HUDEP-2 (cell line): ENCODE results near the gene HOXA3.

Source experiments
- DNase-seq, 76 experiments: peaks; one replicate each; lab custom pipeline; 2025; ENCODE audit not compliant: unreplicated experiment in 76 of 76; lab: John Stamatoyannopoulos, UW

HOXA3 gene

GRCh38 chr7:27131390-27131819 lies 21.0 kb downstream of the HOXA3 start:
- DNase-seq = no peak

DNA sequence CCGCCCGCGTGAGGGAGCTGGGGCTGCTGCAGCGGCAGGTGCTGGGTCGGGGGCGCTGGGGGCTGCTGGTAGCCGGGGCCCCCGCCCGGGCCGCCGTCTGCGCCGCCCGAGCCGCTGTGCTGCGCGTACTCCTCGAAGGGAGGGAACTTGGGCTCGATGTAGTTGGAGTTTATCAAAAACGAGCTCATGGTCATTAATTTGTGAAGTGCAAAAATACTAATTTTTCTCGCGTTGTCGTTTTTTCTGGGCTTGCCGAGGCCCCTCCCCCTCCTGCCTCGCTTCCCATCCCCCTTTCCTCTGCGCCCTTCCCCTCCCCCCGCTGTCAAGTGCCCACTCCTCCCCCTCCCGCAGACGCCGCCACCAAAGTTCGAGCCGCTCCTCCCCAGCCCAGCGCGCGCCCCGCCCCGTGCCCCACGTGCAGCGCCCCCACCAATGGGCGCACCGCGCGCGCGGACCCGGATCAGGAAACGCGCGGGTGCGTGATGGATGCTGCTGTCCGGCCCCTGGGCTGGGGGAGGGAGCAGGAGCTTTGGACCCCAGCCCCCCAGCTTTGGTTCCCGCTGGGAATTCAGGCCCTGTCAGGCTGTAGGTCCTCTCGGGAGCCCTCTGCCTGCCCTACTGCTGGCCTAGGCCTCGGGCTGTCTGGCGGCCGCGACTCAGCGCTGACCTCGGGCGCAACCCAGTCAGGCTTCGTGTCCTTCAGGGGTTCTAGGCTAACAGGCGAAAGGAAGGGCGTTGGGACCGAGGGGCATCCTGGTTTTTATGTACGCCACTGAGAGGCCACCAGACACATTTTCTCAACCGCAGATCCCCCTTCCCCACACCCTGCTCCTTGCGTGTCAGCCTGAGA lies 21.6 kb downstream of the HOXA3 start, which contains the start of gene HOXA4:
HOXA4 (minus strand) TSS at position 218 of the 850 bp plus-strand sequence; CDS start at position 194, 24 bp downstream.
- peak in 49 of 76 experiments; percentile 0 to 87 (median 44) for DNase-seq

DNA sequence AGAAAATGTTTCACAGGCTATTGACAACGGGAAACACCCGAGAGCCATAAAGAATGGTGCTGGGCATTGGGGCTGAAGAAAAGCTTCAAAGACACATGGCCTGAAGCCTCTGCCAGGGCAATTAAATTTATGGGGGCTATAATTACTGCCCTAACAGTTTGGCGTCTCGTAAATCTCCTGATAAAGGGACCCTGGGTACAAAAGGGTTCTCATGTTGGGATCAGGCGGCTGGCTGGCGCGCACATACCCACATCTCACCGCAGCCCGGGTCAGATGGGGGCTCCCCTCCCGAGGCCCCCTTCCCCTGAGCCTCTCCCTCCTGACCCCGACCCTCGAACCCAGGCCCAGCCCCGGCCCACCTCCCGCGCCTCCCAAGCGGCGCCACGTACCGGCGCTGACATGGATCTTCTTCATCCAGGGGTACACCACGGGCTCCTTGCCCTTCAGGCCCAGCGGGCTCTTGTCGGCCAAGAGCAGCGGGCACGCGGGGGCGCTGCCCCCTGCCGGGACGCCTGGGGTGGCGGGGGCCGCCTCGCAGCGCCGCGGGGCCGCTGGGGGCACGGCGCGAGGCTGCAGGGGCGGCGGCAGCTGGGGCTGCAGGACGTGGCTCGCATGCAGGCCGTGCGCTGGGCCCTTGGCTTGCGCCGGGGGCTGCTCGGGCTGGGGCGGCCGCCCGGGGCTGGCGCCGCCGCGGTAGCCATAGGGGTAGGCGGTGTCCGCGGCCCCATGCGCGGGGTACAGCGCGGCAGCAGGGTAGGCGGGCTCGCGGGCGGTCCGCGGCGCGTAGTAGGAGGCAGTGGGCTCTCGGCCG lies 22.4 kb downstream of the HOXA3 start:
- DNase-seq = no peak

GRCh38 chr7:27128776-27129728 lies 23.3 kb downstream of the HOXA3 start:
- no peak for DNase-seq

DNA sequence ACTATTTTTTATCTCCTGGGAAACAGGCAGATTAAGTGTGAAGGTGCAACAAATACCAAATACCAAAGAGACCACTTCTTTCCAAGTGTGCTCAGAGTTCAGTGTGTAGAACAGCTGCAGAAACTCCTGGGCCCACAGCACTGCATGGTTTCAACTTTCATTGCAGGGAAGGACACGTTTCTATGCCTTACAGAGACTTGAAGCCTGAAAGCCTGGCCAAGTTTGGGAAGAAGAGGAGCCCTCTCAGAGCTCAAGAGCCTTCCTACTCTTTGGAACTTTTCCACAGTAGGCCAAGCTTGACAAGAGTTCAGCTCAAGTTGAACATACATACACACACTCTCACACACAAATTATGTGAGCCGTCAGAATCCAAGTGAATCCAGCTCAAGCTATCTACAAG lies 24.3 kb downstream of the HOXA3 start:
- no peak for DNase-seq

GRCh38 chr7:27126596-27127327 lies 25.6 kb downstream of the HOXA3 start:
- DNase-seq = no peak

GRCh38 chr7:27125986-27126394 lies 26.4 kb downstream of the HOXA3 start:
- no peak for DNase-seq

DNA sequence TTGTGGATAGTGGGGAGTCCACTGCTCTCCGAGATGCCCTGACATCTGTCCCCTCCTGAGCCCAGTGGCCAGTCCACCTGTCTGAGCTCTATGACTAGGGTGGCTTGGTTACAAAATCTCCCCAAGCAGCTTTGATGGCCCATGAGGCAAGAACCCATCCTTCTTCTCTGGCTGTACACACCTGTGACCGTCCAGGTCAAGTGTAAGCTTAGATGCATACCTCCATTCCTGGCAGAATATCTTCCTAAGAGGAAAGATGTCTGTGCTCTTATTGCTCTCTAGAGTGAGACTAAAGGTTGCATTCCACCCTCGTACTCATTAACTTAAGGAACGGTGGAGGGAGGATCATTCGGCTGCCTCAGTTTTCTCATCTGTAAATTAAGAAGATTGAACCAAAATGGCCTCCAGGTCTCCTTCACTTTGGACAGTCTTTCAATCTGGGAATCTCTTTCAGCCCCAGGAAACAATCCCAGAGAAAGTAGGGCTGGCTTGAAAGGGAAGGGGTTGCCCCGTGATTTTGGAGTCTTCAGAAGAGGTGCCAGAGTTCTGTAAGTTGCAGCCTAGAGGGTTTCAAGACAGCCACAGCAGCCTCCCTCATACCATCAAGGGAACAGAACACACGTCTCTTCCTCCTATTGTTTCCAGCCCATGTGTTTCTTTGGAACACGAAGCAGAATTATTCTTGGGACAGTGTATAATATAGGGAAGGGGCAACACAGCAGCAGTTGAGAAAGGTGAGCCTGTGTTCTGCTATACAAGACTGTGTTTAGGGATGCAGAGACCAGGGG lies 27.3 kb downstream of the HOXA3 start:
- DNase-seq = no peak

DNA sequence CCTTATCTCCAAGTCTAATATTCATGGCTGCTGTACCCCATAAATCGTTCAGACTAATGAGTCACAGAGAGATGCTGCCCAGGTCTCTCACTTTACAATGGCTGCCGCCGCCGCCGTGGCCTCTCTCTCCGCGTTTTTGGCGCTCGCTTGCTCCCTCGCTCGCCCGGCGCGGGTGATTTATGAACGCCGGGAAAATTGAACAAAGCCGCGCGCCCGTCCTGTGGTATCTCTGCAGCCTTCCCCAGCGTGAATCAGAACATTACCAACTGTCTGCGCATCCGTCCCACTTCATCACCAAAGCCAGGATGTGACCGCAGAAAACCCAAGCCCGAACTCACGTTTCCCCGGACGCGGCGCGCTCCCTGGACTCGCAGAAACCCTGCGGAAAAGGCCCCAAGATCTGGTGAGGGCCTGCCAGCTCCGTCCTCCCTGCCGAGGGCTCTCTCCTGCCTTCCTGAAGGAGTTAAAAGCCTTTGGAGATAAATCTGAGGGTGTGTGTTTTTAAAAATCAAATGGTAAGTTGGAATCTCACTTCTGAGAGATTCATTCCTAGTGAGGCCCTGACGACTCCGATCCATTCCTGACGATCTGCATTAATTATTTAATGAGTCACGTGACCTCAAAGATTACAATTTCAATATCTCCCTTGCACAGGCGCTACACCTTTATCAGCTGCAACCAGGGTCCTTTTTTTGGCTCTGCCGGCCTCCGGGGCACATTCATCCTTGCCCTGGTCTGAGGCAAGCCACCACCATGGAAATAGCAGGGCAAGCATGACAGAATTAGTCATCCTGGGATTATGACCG lies 28.1 kb downstream of the HOXA3 start:
- DNase-seq = no peak

GRCh38 chr7:27123477-27124053 lies 28.8 kb downstream of the HOXA3 start:
- DNase-seq = no peak

DNA sequence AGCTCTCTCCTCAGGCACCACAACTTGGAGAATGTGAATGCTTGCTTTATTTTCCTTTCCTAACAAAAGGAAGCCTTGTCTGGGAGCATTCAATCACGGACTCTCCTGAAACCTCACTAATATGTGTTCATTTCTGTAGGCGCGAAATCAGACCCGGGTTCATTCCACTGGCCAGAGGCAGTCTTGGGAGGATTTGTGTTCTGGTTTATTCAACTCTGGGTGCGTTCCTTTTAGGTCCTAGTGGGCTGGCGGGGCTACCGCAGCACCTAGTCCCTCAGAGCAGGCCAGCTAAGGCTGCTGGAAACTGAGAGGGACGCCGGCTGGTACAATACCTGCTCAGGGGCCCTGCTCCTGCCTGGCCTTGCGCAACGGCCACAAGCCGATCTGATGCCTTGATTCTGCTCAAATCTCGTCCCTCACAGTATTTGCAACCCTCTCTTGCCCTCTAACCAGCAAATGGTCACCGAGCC lies 29.3 kb downstream of the HOXA3 start:
- no peak for DNase-seq

GRCh38 chr7:27122077-27122910 lies 30.1 kb downstream of the HOXA3 start:
- DNase-seq = no peak

DNA sequence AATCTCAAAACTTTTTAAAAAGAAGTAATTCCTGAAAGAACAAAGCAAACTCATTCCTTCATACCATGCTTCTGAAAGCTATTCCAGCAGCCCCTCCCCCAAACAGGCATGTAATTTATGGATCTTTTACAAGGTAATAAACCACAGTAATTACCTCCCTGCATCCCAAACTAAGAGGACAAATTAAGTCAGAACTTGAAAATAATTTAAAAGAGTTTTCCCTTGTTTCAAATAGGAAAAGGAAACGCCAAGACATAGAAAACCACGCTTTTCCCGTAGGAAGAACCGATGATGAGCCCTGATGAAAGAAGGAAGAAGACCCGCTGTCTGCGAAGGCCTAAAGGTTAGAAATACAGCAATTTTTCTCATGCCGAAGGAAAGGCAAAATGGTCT lies 30.7 kb downstream of the HOXA3 start:
- DNase-seq = no peak

DNA sequence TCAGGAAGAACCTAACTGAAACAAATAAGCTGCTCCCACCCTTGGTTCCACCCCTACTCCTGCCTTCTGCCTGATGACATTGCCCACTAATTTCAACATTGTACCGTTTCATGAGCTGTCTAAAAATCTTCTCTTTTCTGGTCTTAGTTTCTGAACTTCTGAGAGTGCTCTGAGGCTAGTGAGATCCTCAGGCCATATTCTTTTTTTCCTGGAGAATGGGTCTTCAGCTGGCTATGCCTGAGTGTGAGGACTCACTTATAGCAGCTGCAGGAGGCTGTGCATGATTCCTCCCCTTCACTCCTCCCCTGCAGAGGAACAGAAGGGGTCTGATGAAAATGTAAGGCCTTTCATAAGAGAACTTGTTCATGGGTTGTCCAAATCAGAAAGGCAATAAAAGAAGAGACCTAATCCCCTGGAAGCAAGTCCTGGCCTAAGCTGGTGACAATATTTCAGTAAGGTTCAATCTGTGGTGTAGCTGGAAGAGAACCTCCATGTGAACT lies 32.9 kb downstream of the HOXA3 start:
- no peak for DNase-seq

GRCh38 chr7:27118580-27118979 lies 33.8 kb downstream of the HOXA3 start:
- DNase-seq = no peak

DNA sequence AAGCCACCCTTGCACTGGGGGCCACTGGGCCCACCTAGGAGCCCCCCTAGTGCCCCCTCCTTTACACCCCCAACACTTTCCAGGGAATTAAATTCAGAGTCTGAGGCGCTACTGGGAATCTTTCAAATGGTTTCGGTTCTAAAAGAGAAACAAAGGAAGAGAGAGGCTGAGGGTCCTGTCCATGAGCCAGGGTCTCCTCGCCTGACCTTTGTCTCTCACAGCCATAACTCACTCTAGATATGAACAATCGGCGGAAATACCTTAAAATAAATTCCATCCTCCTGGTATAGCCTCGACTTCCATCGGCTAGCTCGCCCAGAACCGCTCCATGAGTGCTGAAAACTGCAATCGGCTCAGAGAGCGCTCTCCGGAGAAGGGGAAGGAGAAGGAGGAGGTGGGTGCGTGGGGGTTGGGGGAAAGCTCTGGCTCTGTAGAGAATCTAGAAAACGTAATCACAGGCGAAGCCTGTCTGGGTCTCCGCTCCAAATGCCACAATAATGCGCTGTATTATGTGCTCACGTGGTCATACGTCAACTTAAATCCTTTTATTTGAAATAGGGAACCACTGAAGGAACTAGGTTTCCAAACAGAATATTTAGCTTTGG lies 34.4 kb downstream of the HOXA3 start:
- DNase-seq = no peak
